ENCODE data around the gene HRG.

DNA sequence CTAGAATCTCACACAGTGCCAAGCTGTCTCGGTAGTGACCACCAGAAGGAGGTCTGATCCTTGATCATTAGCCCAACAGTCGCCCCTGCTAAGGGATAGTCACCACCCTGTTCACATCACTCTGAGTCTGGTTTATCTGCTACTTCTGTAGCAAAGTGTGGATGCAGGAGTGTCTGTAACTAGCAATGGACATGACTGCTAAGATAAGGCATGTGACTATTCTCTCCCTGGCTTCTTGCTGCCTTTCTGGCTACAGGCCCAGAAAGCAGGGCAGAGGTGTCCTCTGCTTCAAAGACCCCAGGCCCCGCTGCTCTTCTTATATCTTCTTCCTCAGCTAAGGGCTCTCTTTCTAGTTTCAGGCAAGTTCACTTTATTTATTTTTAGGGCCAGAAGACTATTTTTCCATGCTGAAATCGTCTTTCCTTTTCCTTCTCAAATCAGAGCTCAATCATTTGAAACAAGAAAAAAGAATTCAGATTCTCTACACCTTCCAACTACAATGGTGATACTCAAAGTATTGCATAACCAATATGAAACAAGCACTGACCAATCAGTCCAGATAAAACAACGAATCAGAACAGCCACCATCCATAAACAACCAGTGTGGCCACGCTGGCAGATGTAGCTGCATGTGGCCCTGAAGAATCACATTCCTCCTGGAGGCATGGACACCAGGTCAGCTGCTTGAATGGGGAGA, 43.3 kb downstream of the HRG start:
- TF ChIP-seq CTCF (IDR thresholded peaks at IDR 0.05; ENCODE audit: low read depth, low read length, poor library complexity, severe bottlenecking) = no peak
- no peak for TF ChIP-seq EZH2phosphoT487 (IDR thresholded peaks at IDR 0.05; ENCODE audit: borderline replicate concordance, low read length)

Measured in DOHH2 (cell line).